SK-N-SH treated with all-trans-retinoic acid at 6 μM for 48 hours (cell line): ENCODE measurements around the gene ZNF768.

Experiments used
- ATAC-seq: fragments of 200-7000 bp; cut with Tn5 transposase; 3 replicates; pipeline ENCODE4 v1.9.1; 2020; ENCODE audit warnings: mild to moderate bottlenecking, moderate library complexity
- ARNTL ChIP-seq: fragments of 450-650 bp; formaldehyde crosslinking; IDR thresholded peaks from 2 replicates; pipeline ENCODE4 v1.5.0; 2020; ENCODE audit warnings: low read depth, mild to moderate bottlenecking, moderate library complexity, borderline replicate concordance
- BACH2 ChIP-seq: fragments of 250-450 bp; sonication (Bioruptor Pico); IDR thresholded peaks from 2 replicates; pipeline ENCODE4 v1.9.0; 2021; ENCODE audit warnings: mild to moderate bottlenecking, borderline replicate concordance
- CSDC2 ChIP-seq: fragments of 250-450 bp; sonication (Bioruptor Pico); IDR thresholded peaks from 2 replicates; pipeline ENCODE4 v1.5.0; 2020; ENCODE audit warnings: mild to moderate bottlenecking, moderate library complexity
- CSRNP3 ChIP-seq: fragments of 250-450 bp; sonication (Bioruptor Pico); IDR thresholded peaks from 2 replicates; pipeline ENCODE4 v1.5.1; 2021; ENCODE audit warnings: mild to moderate bottlenecking, moderate library complexity
- ESRRG ChIP-seq: fragments of 250-450 bp; sonication (Bioruptor Pico); IDR thresholded peaks from 2 replicates; pipeline ENCODE4 v1.6.1; 2021; ENCODE audit warnings: mild to moderate bottlenecking
- GLIS3 ChIP-seq: fragments of 250-450 bp; sonication (Bioruptor Pico); IDR thresholded peaks from 2 replicates; pipeline ENCODE4 v1.5.0; 2020; ENCODE audit warnings: mild to moderate bottlenecking, moderate library complexity
- OSR1 ChIP-seq: fragments of 250-450 bp; sonication (Bioruptor Pico); IDR thresholded peaks from 2 replicates; pipeline ENCODE4 v1.8.0; 2022; ENCODE audit warnings: moderate library complexity, mild to moderate bottlenecking, inconsistent platforms
- PATZ1 ChIP-seq: fragments of 250-450 bp; sonication (Bioruptor Pico); IDR thresholded peaks from 2 replicates; pipeline ENCODE4 v1.8.0; 2020; ENCODE audit warnings: mild to moderate bottlenecking, moderate library complexity, borderline replicate concordance
- PPARA ChIP-seq: fragments of 250-450 bp; sonication (Bioruptor Pico); IDR thresholded peaks from 2 replicates; pipeline ENCODE4 v1.5.0; 2020; ENCODE audit warnings: mild to moderate bottlenecking, borderline replicate concordance
- RARB ChIP-seq: fragments of 250-450 bp; sonication (Bioruptor Pico); IDR thresholded peaks from 2 replicates; pipeline ENCODE4 v1.8.0; 2021; ENCODE audit warnings: mild to moderate bottlenecking, moderate library complexity
- SNAI2 ChIP-seq: fragments of 250-450 bp; sonication (Bioruptor Pico); IDR thresholded peaks from 2 replicates; pipeline ENCODE4 v1.5.0; 2020; ENCODE audit warnings: mild to moderate bottlenecking, moderate library complexity
- TCF4 ChIP-seq: fragments of 250-450 bp; sonication (Bioruptor Pico); IDR thresholded peaks from 2 replicates; pipeline ENCODE4 v1.8.0; 2021; ENCODE audit warnings: mild to moderate bottlenecking, moderate library complexity, borderline replicate concordance
- TOX ChIP-seq: fragments of 250-450 bp; sonication (Bioruptor Pico); IDR thresholded peaks from 2 replicates; pipeline ENCODE4 v1.8.0; 2021; ENCODE audit warnings: mild to moderate bottlenecking, moderate library complexity, borderline replicate concordance
- ZC3H10 ChIP-seq: fragments of 250-450 bp; sonication (Bioruptor Pico); IDR thresholded peaks from 2 replicates; pipeline ENCODE4 v1.5.1; 2021; ENCODE audit warnings: mild to moderate bottlenecking, moderate library complexity
- ZFP3 ChIP-seq: fragments of 250-450 bp; sonication (Bioruptor Pico); IDR thresholded peaks from 2 replicates; pipeline ENCODE4 v1.5.0; 2020; ENCODE audit warnings: mild to moderate bottlenecking, moderate library complexity
- ZFP30 ChIP-seq: fragments of 450-650 bp; formaldehyde crosslinking; IDR thresholded peaks from 2 replicates; pipeline ENCODE4 v1.5.0; 2022; ENCODE audit warnings: mild to moderate bottlenecking, moderate library complexity
- ZNF565 ChIP-seq: fragments of 450-650 bp; formaldehyde crosslinking; conservative IDR thresholded peaks from 2 replicates; pipeline ENCODE4 v1.5.0; 2020; ENCODE audit warnings: low read depth, mild to moderate bottlenecking, moderate library complexity
- ZNF8 ChIP-seq: fragments of 450-650 bp; formaldehyde crosslinking; IDR thresholded peaks from 2 replicates; pipeline ENCODE4 v1.5.0; 2020; ENCODE audit warnings: mild to moderate bottlenecking, moderate library complexity
- TF ChIP-seq, protein P1 (sequence below): fragments of 250-450 bp; sonication (Bioruptor Pico); IDR thresholded peaks from 2 replicates; pipeline ENCODE4 v1.8.0; 2021; ENCODE audit warnings: low read depth, mild to moderate bottlenecking, moderate library complexity, borderline replicate concordance

Gene ZNF768

DNA sequence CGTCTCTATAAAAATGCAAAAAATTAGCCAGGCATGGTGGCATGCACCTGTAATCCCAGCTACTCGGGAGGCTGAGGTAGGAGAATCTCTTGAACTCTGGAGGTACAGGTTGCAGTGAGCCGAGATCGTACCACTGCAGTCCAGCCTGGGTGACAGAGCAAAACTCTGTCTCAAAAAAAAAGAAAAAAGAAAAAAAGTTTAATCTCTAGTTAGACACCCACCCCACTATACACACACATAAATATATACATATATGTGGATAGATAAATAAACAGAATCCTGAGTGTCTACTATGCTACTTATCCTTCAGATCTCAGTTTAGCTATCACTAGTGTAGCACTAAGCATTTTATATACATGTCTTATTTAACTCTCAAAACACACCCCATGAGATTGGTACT is 35.1 kb downstream of the ZNF768 start:
- ATAC-seq = no peak

GRCh38 chr16:30490210-30490609 is 36.2 kb downstream of the ZNF768 start:
- no peak for ATAC-seq
- TF ChIP-seq ZNF8 (CRISPR knock-in tag) = no peak
- TF ChIP-seq ZFP30 (CRISPR knock-in tag) = no peak
- TF ChIP-seq CSDC2 (CRISPR knock-in tag) = no peak
- TF ChIP-seq ARNTL = no peak
- TF ChIP-seq OSR1 (CRISPR knock-in tag) = no peak
- no peak for TF ChIP-seq ZC3H10 (CRISPR knock-in tag)
- TF ChIP-seq GLIS3 (CRISPR knock-in tag) = no peak
- no peak for TF ChIP-seq BACH2 (CRISPR knock-in tag)
- no peak for TF ChIP-seq PPARA
- TF ChIP-seq ZNF565 (CRISPR knock-in tag) = no peak
- TF ChIP-seq CSRNP3 (CRISPR knock-in tag) = no peak
- no peak for TF ChIP-seq ZFP3 (CRISPR knock-in tag)
- TF ChIP-seq, protein P1, sequence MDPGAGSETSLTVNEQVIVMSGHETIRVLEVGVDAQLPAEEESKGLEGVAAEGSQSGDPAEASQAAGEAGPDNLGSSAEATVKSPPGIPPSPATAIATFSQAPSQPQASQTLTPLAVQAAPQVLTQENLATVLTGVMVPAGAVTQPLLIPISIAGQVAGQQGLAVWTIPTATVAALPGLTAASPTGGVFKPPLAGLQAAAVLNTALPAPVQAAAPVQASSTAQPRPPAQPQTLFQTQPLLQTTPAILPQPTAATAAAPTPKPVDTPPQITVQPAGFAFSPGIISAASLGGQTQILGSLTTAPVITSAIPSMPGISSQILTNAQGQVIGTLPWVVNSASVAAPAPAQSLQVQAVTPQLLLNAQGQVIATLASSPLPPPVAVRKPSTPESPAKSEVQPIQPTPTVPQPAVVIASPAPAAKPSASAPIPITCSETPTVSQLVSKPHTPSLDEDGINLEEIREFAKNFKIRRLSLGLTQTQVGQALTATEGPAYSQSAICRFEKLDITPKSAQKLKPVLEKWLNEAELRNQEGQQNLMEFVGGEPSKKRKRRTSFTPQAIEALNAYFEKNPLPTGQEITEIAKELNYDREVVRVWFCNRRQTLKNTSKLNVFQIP (CRISPR knock-in tag) = no peak
- no peak for TF ChIP-seq TOX
- TF ChIP-seq TCF4 (CRISPR knock-in tag) = no peak
- no peak for TF ChIP-seq PATZ1 (CRISPR knock-in tag)

More for the DNA sequence above, 35.1 kb downstream of the ZNF768 start:
- TF ChIP-seq ZNF565 (CRISPR knock-in tag) (no peak), ARNTL (no peak), PPARA (no peak), PATZ1 (CRISPR knock-in tag) (no peak), TOX (no peak), CSRNP3 (CRISPR knock-in tag) (no peak), OSR1 (CRISPR knock-in tag) (no peak), ZC3H10 (CRISPR knock-in tag) (no peak)

GRCh38 chr16:30488764-30489605 is 37.4 kb downstream of the ZNF768 start:
- ATAC-seq = no peak
- TF ChIP-seq GLIS3 (CRISPR knock-in tag) = no peak
- TF ChIP-seq ZFP3 (CRISPR knock-in tag) = no peak
- no peak for TF ChIP-seq SNAI2
- TF ChIP-seq ZNF8 (CRISPR knock-in tag) = no peak
- TF ChIP-seq ZFP30 (CRISPR knock-in tag) = no peak
- TF ChIP-seq ARNTL = no peak
- TF ChIP-seq RARB (CRISPR knock-in tag) = no peak
- no peak for TF ChIP-seq ESRRG (CRISPR knock-in tag)
- TF ChIP-seq ZNF565 (CRISPR knock-in tag) = no peak
